B cell (primary cell): ENCODE measurements around the gene ZNF24. TPM values are rescaled to one million over a fixed set of nuclear protein-coding genes. Genes with fewer than 3 reads are reported as not detected.

Source experiments
- ATAC-seq: fragments of 200-7000 bp; cut with Tn5 transposase; one replicate; pipeline ENCODE4 v1.10.0; 2021; ENCODE audit warnings: low read depth, mild to moderate bottlenecking, moderate number of reproducible peaks, moderate library complexity
- CTCF ChIA-PET: fragments of 350-600 bp; sonication (Branson Sonifier 250); formaldehyde crosslinking; loops from one replicate; lab custom pipeline; 2021; ENCODE audit warnings: antibody characterized with exemption, inconsistent platforms; lab: Charles Lee
- POLR2A ChIA-PET: fragments of 350-600 bp; sonication (Branson Sonifier 250); formaldehyde crosslinking; loops from one replicate; lab custom pipeline; 2021; ENCODE audit warnings: antibody characterized with exemption; lab: Charles Lee
- DNase-seq: peaks from one replicate; pipeline ENCODE4 v3.0.0; 2013
- H2AFZ ChIP-seq: 2 replicates; pipeline ENCODE4 v1.6.1; 2012; ENCODE audit warnings: mild to moderate bottlenecking, low read depth, low read length; ENCODE audit not compliant: insufficient read depth, poor library complexity, severe bottlenecking
- H3K27ac ChIP-seq, 2 donors: 1 replicate in 1 of 2; 2 replicates in 1 of 2; pipeline ENCODE4 v1.5.1; 2012 to 2013; ENCODE audit warnings: low read length in 2 of 2, mild to moderate bottlenecking in 2 of 2, moderate library complexity in 1 of 2
- H3K27me3 ChIP-seq, 4 experiments: fragments of 200-600 bp in 1 of 4; sonication (generic) in 1 of 4; replicated peaks in 1 of 4; 1 replicate in 2 of 4; 2 replicates in 2 of 4; pipeline versions ENCODE4 v1.6.1 to v1.7.0; 2013 to 2016; ENCODE audit warnings: low read length in 3 of 4, mild to moderate bottlenecking in 2 of 4, mixed read lengths in 1 of 4, moderate library complexity in 1 of 4; ENCODE audit not compliant: insufficient read depth in 4 of 4, control insufficient read depth in 3 of 4; ENCODE audit errors: control extremely low read depth in 1 of 4
- H3K36me3 ChIP-seq, 2 experiments: replicated peaks in 1 of 2; 1 replicate in 1 of 2; 2 replicates in 1 of 2; pipeline versions ENCODE4 v1.6.1 to v1.7.1; 2013; ENCODE audit warnings: low read length in 1 of 2; ENCODE audit not compliant: insufficient read depth in 2 of 2, control insufficient read depth in 1 of 2; ENCODE audit errors: control extremely low read depth in 1 of 2, extremely low read depth in 1 of 2
- H3K4me1 ChIP-seq, 2 donors: fragments of 200-600 bp in 1 of 2; sonication (generic) in 1 of 2; 1 replicate in 1 of 2; 2 replicates in 1 of 2; pipeline versions ENCODE4 v1.5.1 to v1.6.1; 2013 to 2017; ENCODE audit warnings: low read length in 2 of 2; ENCODE audit not compliant: control insufficient read depth in 2 of 2, insufficient read depth in 2 of 2
- H3K4me2 ChIP-seq: replicated peaks from 2 replicates; pipeline ENCODE3; 2012; ENCODE audit warnings: mild to moderate bottlenecking, low read depth, low read length; ENCODE audit not compliant: poor library complexity, severe bottlenecking
- H3K4me3 ChIP-seq, 5 experiments: fragments of 200-600 bp in 1 of 5; sonication (generic) in 1 of 5; 1 replicate in 3 of 5; 2 replicates in 2 of 5; pipeline versions ENCODE4 v1.5.1 to v1.7.0; 2011 to 2016; ENCODE audit warnings: low read length in 4 of 5, mild to moderate bottlenecking in 4 of 5, low read depth in 2 of 5, control low read depth in 1 of 5, moderate library complexity in 1 of 5; ENCODE audit not compliant: insufficient read depth in 1 of 5; ENCODE audit errors: control extremely low read depth in 1 of 5, extremely low read depth in 1 of 5
- H3K79me2 ChIP-seq: fragments of 200-600 bp; sonication (generic); one replicate; pipeline ENCODE4 v1.6.0; 2016; ENCODE audit warnings: low read length; ENCODE audit not compliant: control insufficient read depth, insufficient read depth
- H3K9ac ChIP-seq: fragments of 200-600 bp; sonication (generic); 2 replicates; pipeline ENCODE4 v1.6.1; 2017; ENCODE audit warnings: mild to moderate bottlenecking, low read length, moderate library complexity
- H3K9me3 ChIP-seq, 3 donors: one replicate each; pipeline versions ENCODE4 v1.6.1 to v1.7.1; 2013; ENCODE audit warnings: low read length in 2 of 3; ENCODE audit not compliant: control insufficient read depth in 2 of 3, insufficient read depth in 1 of 3; ENCODE audit errors: control extremely low read depth in 1 of 3
- H4K20me1 ChIP-seq: 2 replicates; pipeline ENCODE4 v1.6.0; 2012; ENCODE audit warnings: mild to moderate bottlenecking, low read length; ENCODE audit not compliant: insufficient read depth, control insufficient read depth, poor library complexity, severe bottlenecking
- H3K27ac Mint-ChIP-seq: one replicate; pipeline ENCODE4 v1.8.0; 2021; ENCODE audit warnings: mixed read lengths
- H3K27me3 Mint-ChIP-seq: one replicate; pipeline ENCODE4 v1.8.0; 2021; ENCODE audit warnings: mixed read lengths
- H3K4me1 Mint-ChIP-seq: one replicate; pipeline ENCODE4 v1.8.0; 2021; ENCODE audit warnings: mixed read lengths
- H3K4me3 Mint-ChIP-seq: one replicate; pipeline ENCODE4 v1.8.0; 2021; ENCODE audit warnings: mixed read lengths
- H3K9me3 Mint-ChIP-seq: one replicate; pipeline ENCODE4 v1.8.0; 2022; ENCODE audit warnings: mixed read lengths; ENCODE audit not compliant: insufficient read depth
- EZH2 ChIP-seq: IDR thresholded peaks from 2 replicates; pipeline ENCODE4 v1.6.1; 2012; ENCODE audit warnings: borderline replicate concordance, low read depth, mild to moderate bottlenecking, moderate library complexity, low read length; ENCODE audit not compliant: insufficient read depth, poor library complexity, severe bottlenecking
- WGBS: methylation state at CpG from one replicate; pipeline ENCODE4 v1.1.5; 2013; ENCODE audit warnings: missing lambda C conversion rate; ENCODE audit not compliant: insufficient coverage; 5-methylcytosine and 5-hydroxymethylcytosine counted together
- intact Hi-C: fragments of 100-400 bp; cut with micrococcal nuclease; formaldehyde crosslinking; loops from one replicate; pipeline ENCODE4 v1.10.0; 2022
- polyA plus RNA-seq: library from polyadenylated mRNA; depleted of rRNA; stranded (reverse); fragments of >200 nt; gene quantifications from 2 replicates; pipeline ENCODE4 v1.2.3, GENCODE V29; 2012
- total RNA-seq, 2 donors: library from RNA; stranded (reverse); fragments of 120-200 nt in 1 of 2; gene quantifications; 1 replicate in 1 of 2; 2 replicates in 1 of 2; pipeline versions ENCODE4 v1.2.3 to v1.2.4, GENCODE V29; 2013 to 2022
- TF ChIP-seq, protein P1 (sequence below): fragments of 200-600 bp; IDR thresholded peaks from one replicate; pipeline ENCODE4 v1.8.0; 2022; ENCODE audit warnings: antibody characterized with exemption, mild to moderate bottlenecking

ZNF24 gene
- total and polyA plus RNA-seq, 2 donors (not counting 1 experiment from before 2014, with no cell fraction given), result 13.8 to 83.7 TPM

DNA sequence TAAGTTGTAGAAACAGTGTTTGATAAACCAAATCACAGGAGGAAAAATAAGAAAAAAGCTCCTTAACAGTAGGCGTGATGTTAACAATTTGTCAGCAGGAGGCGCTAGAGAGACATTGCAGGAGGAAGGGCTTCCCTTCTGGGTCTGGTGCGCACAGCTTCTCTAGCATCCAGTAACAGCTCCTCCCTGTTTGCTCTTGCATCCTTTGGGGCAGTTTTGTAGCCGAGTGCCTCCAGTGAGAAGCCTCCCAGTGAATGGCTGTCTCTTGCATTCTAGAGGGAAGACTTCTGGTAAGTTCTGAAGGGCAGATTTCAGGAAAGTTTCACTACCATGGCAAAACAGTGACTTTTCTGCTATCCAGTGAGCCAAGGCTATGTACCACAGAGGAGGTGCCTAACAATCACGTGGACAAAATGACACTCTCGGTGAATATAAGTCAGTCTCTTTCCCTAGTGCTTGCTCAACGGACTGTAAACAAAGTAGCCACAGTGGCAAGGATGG, 42.4 kb upstream of the ZNF24 start:
- Histone ChIP-seq H3K4me2 (peak overlapping the region; percentile 10), H4K20me1 (no peaks in the 10 kb centered on the region), H3K4me3 (no peak overlapping the region), H2AFZ (no peak overlapping the region), H3K9me3 (no peaks in the 10 kb centered on the region), H3K36me3 (no peaks in the 10 kb centered on the region), H3K27me3 (peaks cover 0 to 7% (median 2%) of the 10 kb centered on the region in 4 experiments), H3K4me1 (peaks cover 5 to 6% of the 10 kb centered on the region in 2 donors), H3K9ac (no peak overlapping the region), H3K27ac (no peak overlapping the region), H3K79me2 (no peaks in the 10 kb centered on the region)
- DNase-seq (peak; percentile 83), ATAC-seq (peak; percentile 95)
- CTCF ChIA-PET, result interaction anchor here (0.7 to 2.4 kb wide), 44 partner anchors 8 to 903 kb away, joined by 3 to 25 read pairs (median 4); partner anchors contain the start of genes ZNF24, ZNF396 and ZNF397
- POLR2A ChIA-PET, result no interaction called here
- no peak overlapping the region for H3K4me3 Mint-ChIP-seq
- no peaks in the 10 kb centered on the region for H3K9me3 Mint-ChIP-seq
- 18% methylated on average over 5 of the region's 7 CpGs for WGBS
- no peak overlapping the region for H3K27ac Mint-ChIP-seq
- H3K4me1 Mint-ChIP-seq, result peaks cover 9% of the 10 kb centered on the region
- intact Hi-C loops, result loop anchor here (1.0 kb wide), 3 partner anchors 22 to 564 kb away; no protein-coding TSS in a partner anchor
- TF ChIP-seq, protein P1, sequence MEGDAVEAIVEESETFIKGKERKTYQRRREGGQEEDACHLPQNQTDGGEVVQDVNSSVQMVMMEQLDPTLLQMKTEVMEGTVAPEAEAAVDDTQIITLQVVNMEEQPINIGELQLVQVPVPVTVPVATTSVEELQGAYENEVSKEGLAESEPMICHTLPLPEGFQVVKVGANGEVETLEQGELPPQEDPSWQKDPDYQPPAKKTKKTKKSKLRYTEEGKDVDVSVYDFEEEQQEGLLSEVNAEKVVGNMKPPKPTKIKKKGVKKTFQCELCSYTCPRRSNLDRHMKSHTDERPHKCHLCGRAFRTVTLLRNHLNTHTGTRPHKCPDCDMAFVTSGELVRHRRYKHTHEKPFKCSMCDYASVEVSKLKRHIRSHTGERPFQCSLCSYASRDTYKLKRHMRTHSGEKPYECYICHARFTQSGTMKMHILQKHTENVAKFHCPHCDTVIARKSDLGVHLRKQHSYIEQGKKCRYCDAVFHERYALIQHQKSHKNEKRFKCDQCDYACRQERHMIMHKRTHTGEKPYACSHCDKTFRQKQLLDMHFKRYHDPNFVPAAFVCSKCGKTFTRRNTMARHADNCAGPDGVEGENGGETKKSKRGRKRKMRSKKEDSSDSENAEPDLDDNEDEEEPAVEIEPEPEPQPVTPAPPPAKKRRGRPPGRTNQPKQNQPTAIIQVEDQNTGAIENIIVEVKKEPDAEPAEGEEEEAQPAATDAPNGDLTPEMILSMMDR, result peak; percentile 98
- no peak for TF ChIP-seq EZH2
- H3K27me3 Mint-ChIP-seq, result peaks cover 31% of the 10 kb centered on the region

DNA sequence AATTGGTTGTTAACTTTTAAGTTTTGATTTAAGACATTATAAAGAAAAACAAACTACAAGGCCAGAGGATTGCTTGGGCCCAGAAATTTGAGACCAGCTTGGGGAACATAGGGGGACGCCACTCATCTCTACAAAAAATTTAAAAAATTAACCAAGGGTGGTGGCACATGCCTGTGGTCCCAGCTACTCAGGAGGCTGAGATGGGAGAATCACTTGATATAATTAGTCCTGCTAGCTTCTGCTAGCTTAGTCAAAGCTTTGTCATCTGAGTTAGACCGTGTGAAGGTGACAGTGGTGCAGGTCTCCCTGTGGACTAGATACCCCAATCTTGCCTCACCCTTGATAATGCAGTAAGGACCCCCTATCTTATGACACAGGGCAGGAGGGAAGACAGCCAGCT, 38.9 kb upstream of the ZNF24 start:
- H3K4me1 ChIP-seq, result peaks cover 5 to 6% of the 10 kb centered on the region in 2 donors
- POLR2A ChIA-PET, result no interaction called here
- H3K36me3 ChIP-seq, result no peaks in the 10 kb centered on the region
- H4K20me1 ChIP-seq, result no peaks in the 10 kb centered on the region
- ATAC-seq (no peak), DNase-seq (no peak)
- TF ChIP-seq EZH2, result no peak
- TF ChIP-seq, protein P1, result no peak
- no peak overlapping the region for H3K4me2 ChIP-seq
- peaks cover 9% of the 10 kb centered on the region for H3K4me1 Mint-ChIP-seq
- no peak overlapping the region for H3K27ac ChIP-seq
- no peaks in the 10 kb centered on the region for H3K9me3 Mint-ChIP-seq
- CTCF ChIA-PET, result interaction anchor here (0.6 to 1.2 kb wide), 4 partner anchors 28 to 234 kb away, joined by 3 to 4 read pairs (median 4); no protein-coding TSS in a partner anchor
- H3K9me3 ChIP-seq, result no peaks in the 10 kb centered on the region
- no peak overlapping the region for H3K4me3 Mint-ChIP-seq
- H2AFZ ChIP-seq, result no peak overlapping the region
- no peak overlapping the region for H3K9ac ChIP-seq
- H3K79me2 ChIP-seq, result no peaks in the 10 kb centered on the region
- H3K4me3 ChIP-seq, result no peak overlapping the region
- peaks cover 0 to 7% (median 2%) of the 10 kb centered on the region in 4 experiments for H3K27me3 ChIP-seq
- no peak overlapping the region for H3K27ac Mint-ChIP-seq
- WGBS, result 100% methylated on average over 1 of the region's 2 CpGs
- peaks cover 16% of the 10 kb centered on the region for H3K27me3 Mint-ChIP-seq
- intact Hi-C loops, result no loop called here
